T-helper 1 cell treated with Interleukin-12 subunit alpha and Interleukin-12 subunit beta and Interleukin-4 antibody, amounts not matched to agents 30 μg/mL and 1 μg/mL, for 36 hours (primary cell): ENCODE measurements around the gene STAB2.

Source experiments
- H3K27ac Mint-ChIP-seq: one replicate; pipeline ENCODE4 v1.8.0; 2021; ENCODE audit warnings: mild to moderate bottlenecking, mixed read lengths
- H3K27me3 Mint-ChIP-seq: one replicate; pipeline ENCODE4 v1.8.0; 2021; ENCODE audit warnings: low read depth, mixed read lengths
- H3K36me3 Mint-ChIP-seq: one replicate; pipeline ENCODE4 v1.8.0; 2021; ENCODE audit warnings: low read depth, mixed read lengths
- H3K4me1 Mint-ChIP-seq: one replicate; pipeline ENCODE4 v1.8.0; 2021; ENCODE audit warnings: low read depth, mixed read lengths
- H3K4me3 Mint-ChIP-seq: one replicate; pipeline ENCODE4 v1.8.0; 2021; ENCODE audit warnings: mild to moderate bottlenecking, moderate library complexity, mixed read lengths
- H3K9me3 Mint-ChIP-seq: one replicate; pipeline ENCODE4 v1.8.0; 2021; ENCODE audit warnings: mixed read lengths

The STAB2 gene, protein sequence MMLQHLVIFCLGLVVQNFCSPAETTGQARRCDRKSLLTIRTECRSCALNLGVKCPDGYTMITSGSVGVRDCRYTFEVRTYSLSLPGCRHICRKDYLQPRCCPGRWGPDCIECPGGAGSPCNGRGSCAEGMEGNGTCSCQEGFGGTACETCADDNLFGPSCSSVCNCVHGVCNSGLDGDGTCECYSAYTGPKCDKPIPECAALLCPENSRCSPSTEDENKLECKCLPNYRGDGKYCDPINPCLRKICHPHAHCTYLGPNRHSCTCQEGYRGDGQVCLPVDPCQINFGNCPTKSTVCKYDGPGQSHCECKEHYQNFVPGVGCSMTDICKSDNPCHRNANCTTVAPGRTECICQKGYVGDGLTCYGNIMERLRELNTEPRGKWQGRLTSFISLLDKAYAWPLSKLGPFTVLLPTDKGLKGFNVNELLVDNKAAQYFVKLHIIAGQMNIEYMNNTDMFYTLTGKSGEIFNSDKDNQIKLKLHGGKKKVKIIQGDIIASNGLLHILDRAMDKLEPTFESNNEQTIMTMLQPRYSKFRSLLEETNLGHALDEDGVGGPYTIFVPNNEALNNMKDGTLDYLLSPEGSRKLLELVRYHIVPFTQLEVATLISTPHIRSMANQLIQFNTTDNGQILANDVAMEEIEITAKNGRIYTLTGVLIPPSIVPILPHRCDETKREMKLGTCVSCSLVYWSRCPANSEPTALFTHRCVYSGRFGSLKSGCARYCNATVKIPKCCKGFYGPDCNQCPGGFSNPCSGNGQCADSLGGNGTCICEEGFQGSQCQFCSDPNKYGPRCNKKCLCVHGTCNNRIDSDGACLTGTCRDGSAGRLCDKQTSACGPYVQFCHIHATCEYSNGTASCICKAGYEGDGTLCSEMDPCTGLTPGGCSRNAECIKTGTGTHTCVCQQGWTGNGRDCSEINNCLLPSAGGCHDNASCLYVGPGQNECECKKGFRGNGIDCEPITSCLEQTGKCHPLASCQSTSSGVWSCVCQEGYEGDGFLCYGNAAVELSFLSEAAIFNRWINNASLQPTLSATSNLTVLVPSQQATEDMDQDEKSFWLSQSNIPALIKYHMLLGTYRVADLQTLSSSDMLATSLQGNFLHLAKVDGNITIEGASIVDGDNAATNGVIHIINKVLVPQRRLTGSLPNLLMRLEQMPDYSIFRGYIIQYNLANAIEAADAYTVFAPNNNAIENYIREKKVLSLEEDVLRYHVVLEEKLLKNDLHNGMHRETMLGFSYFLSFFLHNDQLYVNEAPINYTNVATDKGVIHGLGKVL (N-terminal part only)

GRCh38 chr12:103586791-103587370 is at the start of gene STAB2:
Gene STAB2, plus strand, starts transcription at chr12:103587273. Its CDS starts 204 bp downstream, at chr12:103587477.
- Mint-ChIP-seq H3K27me3 (peaks cover 3% of the 10 kb centered on the region), H3K27ac (no peak within 1 kb of the TSS), H3K36me3 (no peaks in the 10 kb centered on the region), H3K4me1 (no peaks in the 10 kb centered on the region), H3K4me3 (no peak within 1 kb of the TSS), H3K9me3 (no peaks in the 10 kb centered on the region)

GRCh38 chr12:103538397-103538796 is 48.7 kb upstream of the STAB2 start:
- no peak overlapping the region for H3K4me3 Mint-ChIP-seq
- no peak overlapping the region for H3K27ac Mint-ChIP-seq
- H3K9me3 Mint-ChIP-seq = no peaks in the 10 kb centered on the region
- no peaks in the 10 kb centered on the region for H3K27me3 Mint-ChIP-seq
- H3K4me1 Mint-ChIP-seq = peaks cover 1% of the 10 kb centered on the region
- H3K36me3 Mint-ChIP-seq = no peaks in the 10 kb centered on the region

GRCh38 chr12:103540319-103540718 is 46.8 kb upstream of the STAB2 start:
- H3K9me3 Mint-ChIP-seq = no peaks in the 10 kb centered on the region

DNA sequence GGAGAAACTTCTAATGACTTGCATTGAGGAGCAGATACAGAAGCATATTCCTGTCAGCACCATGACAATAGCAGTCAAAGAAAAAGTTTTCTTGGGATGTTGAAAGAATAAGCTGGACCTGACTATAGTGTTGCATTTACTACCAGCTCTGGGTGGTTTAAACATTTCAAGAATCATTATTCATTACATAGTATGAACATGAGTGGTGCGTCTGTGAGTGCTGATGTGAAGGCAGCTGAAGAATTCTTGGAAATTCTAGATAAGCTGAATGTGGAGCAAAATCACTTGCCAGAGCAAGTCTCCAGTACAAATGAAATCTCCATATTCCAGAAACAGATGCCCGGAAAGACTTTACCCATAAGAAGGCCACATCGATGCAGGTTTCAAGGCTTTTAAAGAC is 45.0 kb upstream of the STAB2 start:
- Mint-ChIP-seq H3K4me1 (peaks cover 1% of the 10 kb centered on the region), H3K27ac (no peak overlapping the region), H3K36me3 (no peaks in the 10 kb centered on the region), H3K4me3 (no peak overlapping the region), H3K27me3 (peaks cover 4% of the 10 kb centered on the region), H3K9me3 (no peaks in the 10 kb centered on the region)

More at GRCh38 chr12:103540319-103540718, 46.8 kb upstream of the STAB2 start:
- Mint-ChIP-seq H3K27ac (no peak overlapping the region), H3K27me3 (no peaks in the 10 kb centered on the region), H3K4me1 (peaks cover 1% of the 10 kb centered on the region), H3K36me3 (no peaks in the 10 kb centered on the region), H3K4me3 (no peak overlapping the region)

GRCh38 chr12:103546959-103547358 is 40.1 kb upstream of the STAB2 start:
- H3K36me3 Mint-ChIP-seq = no peaks in the 10 kb centered on the region
- H3K4me3 Mint-ChIP-seq = no peak overlapping the region
- peaks cover 9% of the 10 kb centered on the region for H3K27me3 Mint-ChIP-seq
- peaks cover 6% of the 10 kb centered on the region for H3K4me1 Mint-ChIP-seq
- H3K27ac Mint-ChIP-seq = no peak overlapping the region
- no peaks in the 10 kb centered on the region for H3K9me3 Mint-ChIP-seq

- Mint-ChIP-seq H3K9me3 (no peaks in the 10 kb centered on the region), H3K4me1 (peaks cover 6% of the 10 kb centered on the region), H3K27ac (no peak overlapping the region), H3K36me3 (no peaks in the 10 kb centered on the region), H3K27me3 (peaks cover 13% of the 10 kb centered on the region), H3K4me3 (no peak overlapping the region)
These were observed 39.7 kb upstream of the STAB2 start for GRCh38 chr12:103547376-103547775.

- no peaks in the 10 kb centered on the region for H3K9me3 Mint-ChIP-seq
- peaks cover 18% of the 10 kb centered on the region for H3K27me3 Mint-ChIP-seq
- H3K27ac Mint-ChIP-seq = no peak overlapping the region
- H3K36me3 Mint-ChIP-seq = no peaks in the 10 kb centered on the region
- no peak overlapping the region for H3K4me3 Mint-ChIP-seq
- H3K4me1 Mint-ChIP-seq = peaks cover 6% of the 10 kb centered on the region
These were observed 39.1 kb upstream of the STAB2 start for GRCh38 chr12:103547929-103548328.

DNA sequence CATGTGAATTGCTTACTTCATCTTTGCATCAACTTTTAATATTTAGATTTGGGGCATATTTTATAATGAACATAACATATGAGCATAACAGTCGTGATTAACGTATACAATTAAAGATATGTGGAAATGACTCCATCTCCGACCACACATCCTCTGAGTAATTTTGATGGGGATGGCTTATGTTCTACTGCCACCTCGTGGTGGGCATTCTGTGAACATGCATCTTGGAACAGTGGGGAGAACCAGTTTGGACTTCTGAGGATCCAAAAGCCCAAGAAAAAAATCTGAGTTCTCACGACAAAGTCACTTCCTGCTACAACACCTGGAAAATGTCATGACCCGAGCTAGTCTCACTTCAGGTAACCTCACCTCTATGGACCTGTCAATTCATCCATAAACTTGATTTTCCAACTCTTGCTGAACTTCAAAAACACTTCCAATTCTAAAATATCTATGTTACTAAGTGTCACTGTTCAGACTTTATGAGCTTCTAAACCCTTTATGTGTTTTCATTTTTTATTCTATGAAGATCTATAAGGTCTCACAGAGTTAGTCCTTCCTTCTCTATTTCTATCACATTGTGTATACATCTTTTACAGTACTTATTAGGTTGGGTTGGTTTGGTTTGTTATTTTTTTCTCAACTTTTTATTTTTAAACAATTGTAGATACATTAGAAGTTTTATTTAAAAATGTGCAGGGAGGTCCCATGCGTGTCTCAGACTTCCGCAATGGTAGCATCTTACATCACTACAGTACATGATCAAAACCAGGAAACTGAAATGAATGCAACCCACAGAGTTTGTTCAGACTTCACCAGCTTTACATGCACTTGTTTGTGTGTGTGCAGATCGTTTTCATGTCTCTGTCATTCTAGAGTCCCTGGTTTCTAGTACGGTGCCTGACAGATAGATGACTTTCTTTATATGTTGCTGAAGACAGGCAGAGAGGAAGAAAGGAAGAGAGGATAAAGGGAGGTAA is 38.2 kb upstream of the STAB2 start:
- H3K4me1 Mint-ChIP-seq = peaks cover 6% of the 10 kb centered on the region
- no peak overlapping the region for H3K4me3 Mint-ChIP-seq
- H3K36me3 Mint-ChIP-seq = no peaks in the 10 kb centered on the region
- H3K27ac Mint-ChIP-seq = no peak overlapping the region
- H3K27me3 Mint-ChIP-seq = peaks cover 23% of the 10 kb centered on the region
- no peaks in the 10 kb centered on the region for H3K9me3 Mint-ChIP-seq

DNA sequence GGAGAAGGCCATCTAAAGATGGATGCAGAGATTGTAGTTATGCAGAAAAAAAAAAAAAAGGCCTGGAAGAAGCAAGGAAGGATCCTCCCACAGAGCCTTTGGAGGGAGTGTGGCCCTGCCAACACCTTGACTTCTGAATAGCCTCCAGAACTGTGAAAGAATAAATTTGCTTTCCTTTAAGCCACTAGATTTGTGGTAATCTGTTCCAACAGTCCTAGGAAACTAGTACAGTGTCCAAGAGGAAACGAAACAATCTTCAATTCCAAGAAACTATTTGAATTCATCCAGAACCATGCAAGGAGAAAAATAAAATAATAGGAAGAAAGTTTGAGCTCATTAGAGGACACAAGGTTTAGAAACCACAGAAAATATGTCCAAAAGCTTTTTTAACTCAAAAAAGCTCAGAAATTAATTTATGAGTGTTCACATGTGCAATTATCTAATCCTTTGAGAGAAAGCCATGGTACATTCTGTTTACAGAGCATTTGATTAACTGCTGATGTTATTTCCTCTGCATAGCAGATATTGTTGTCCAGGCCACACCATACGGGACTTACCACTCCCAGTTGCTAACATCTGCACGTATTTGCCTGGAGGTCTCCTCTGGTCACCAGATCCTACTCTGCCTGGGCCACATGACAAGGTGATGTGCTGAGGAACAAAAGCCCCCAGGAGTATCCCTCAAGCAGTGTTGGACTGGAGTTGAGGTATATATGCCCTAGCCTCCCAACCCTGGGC is 30.0 kb upstream of the STAB2 start:
- Mint-ChIP-seq H3K27me3 (peaks cover 18% of the 10 kb centered on the region), H3K4me1 (no peaks in the 10 kb centered on the region)

GRCh38 chr12:103557628-103558010 is 29.5 kb upstream of the STAB2 start:
- Mint-ChIP-seq H3K9me3 (no peaks in the 10 kb centered on the region), H3K27ac (no peak overlapping the region), H3K27me3 (peaks cover 12% of the 10 kb centered on the region), H3K36me3 (no peaks in the 10 kb centered on the region), H3K4me1 (no peaks in the 10 kb centered on the region), H3K4me3 (no peak overlapping the region)

More for the DNA sequence above, 30.0 kb upstream of the STAB2 start:
- no peaks in the 10 kb centered on the region for H3K9me3 Mint-ChIP-seq
- H3K36me3 Mint-ChIP-seq = no peaks in the 10 kb centered on the region
- no peak overlapping the region for H3K4me3 Mint-ChIP-seq
- H3K27ac Mint-ChIP-seq = no peak overlapping the region

- H3K27me3 Mint-ChIP-seq = peaks cover 4% of the 10 kb centered on the region
- H3K4me3 Mint-ChIP-seq = no peak overlapping the region
- H3K27ac Mint-ChIP-seq = no peak overlapping the region
- no peaks in the 10 kb centered on the region for H3K4me1 Mint-ChIP-seq
- H3K36me3 Mint-ChIP-seq = no peaks in the 10 kb centered on the region
- H3K9me3 Mint-ChIP-seq = no peaks in the 10 kb centered on the region
These were observed 28.2 kb upstream of the STAB2 start for GRCh38 chr12:103558879-103559278.

DNA sequence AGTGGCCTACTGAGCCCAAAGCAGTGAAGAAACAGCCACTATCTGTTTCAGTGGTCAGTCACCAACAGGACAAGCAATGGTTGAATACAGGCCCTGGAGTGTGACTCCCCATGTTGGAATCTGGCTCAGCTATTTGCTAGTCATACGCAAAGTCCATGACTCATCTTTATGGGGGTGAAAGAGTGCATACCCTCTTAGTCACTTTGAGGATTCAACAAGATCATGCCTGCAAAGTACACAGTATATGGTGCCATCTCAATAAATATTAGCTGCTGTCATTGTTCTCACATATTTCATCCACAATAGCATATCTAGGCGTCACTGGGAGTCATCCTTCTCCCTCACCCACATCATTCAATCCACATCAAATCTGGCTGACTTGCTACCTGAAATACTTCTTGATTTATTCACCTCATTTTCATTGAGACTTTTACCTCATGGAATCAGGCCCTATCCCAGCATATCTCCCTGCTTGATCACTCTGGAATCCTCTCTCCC is 26.4 kb upstream of the STAB2 start:
- Mint-ChIP-seq H3K9me3 (peaks cover 9% of the 10 kb centered on the region), H3K27me3 (peaks cover 2% of the 10 kb centered on the region), H3K4me1 (no peaks in the 10 kb centered on the region), H3K27ac (no peak overlapping the region), H3K4me3 (no peak overlapping the region), H3K36me3 (no peaks in the 10 kb centered on the region)
